GM12878 (cell line): ENCODE measurements around the gene LUZP2. TPM values are rescaled to one million over a fixed set of nuclear protein-coding genes. Genes with fewer than 3 reads are reported as not detected.
A peak's percentile ranks its signal among the peaks of the same experiment; 100 is the strongest.

Experiments
- ATAC-seq: fragments of 200-7000 bp; cut with Tn5 transposase; 3 replicates; pipeline ENCODE4 v1.9.1; 2020; ENCODE audit warnings: mild to moderate bottlenecking, moderate library complexity
- BruUV-seq: library from RNA; stranded (reverse); fragments of 400-500 nt; replicated peaks from 2 replicates; lab custom pipeline; 2021; lab: Mats Ljungman, UMichigan
- CTCF ChIA-PET: fragments of 300-600 bp; sonication (Branson Sonifier 250); formaldehyde crosslinking; extraction: SDS; loops from one replicate; lab custom pipeline; 2021; ENCODE audit warnings: inconsistent platforms; lab: Yijun Ruan, JAX
- POLR2A ChIA-PET: fragments of 350-600 bp; formaldehyde crosslinking; extraction: SDS; loops from one replicate; lab custom pipeline; 2021; ENCODE audit warnings: inconsistent platforms; lab: Charles Lee
- RAD21 ChIA-PET: fragments of 300-600 bp; sonication (Branson Sonifier 250); formaldehyde crosslinking; loops from one replicate; lab custom pipeline; 2023; ENCODE audit warnings: antibody characterized with exemption; ENCODE audit not compliant: unreplicated experiment; lab: Charles Lee
- SMC1A ChIA-PET: fragments of 300-600 bp; sonication (Branson Sonifier 250); formaldehyde crosslinking; loops from one replicate; lab custom pipeline; 2023; ENCODE audit not compliant: unreplicated experiment, uncharacterized antibody; lab: Charles Lee
- DNase-seq: peaks from one replicate; pipeline ENCODE4 v3.0.0-alpha.2; 2011; ENCODE audit warnings: low read depth, low spot score
- FAIRE-seq: peaks from 3 replicates; lab custom pipeline; 2011; peaks lifted over from hg19 to GRCh38; lab: Jason Lieb, UNC
- H2AFZ ChIP-seq: 2 replicates; pipeline ENCODE4 v1.6.0; 2011; ENCODE audit warnings: low read depth, low read length, control low read depth; ENCODE audit not compliant: control insufficient read depth
- H3K27ac ChIP-seq: 2 replicates; pipeline ENCODE4 v1.5.1; 2011; ENCODE audit warnings: control low read depth; ENCODE audit not compliant: control insufficient read depth, insufficient read depth
- H3K27me3 ChIP-seq, 2 experiments: replicated peaks in 1 of 2; 2 replicates each; pipeline versions ENCODE4 v1.6.0 to v1.6.1; 2011; ENCODE audit warnings: low read length in 1 of 2; ENCODE audit not compliant: control insufficient read depth in 2 of 2, insufficient read depth in 2 of 2
- H3K36me3 ChIP-seq, 2 experiments: 2 replicates each; pipeline ENCODE4 v1.5.1; 2011; ENCODE audit warnings: low read length in 1 of 2; ENCODE audit not compliant: control insufficient read depth in 2 of 2, insufficient read depth in 2 of 2
- H3K4me1 ChIP-seq: 2 replicates; pipeline ENCODE4 v1.6.1; 2011; ENCODE audit warnings: mild to moderate bottlenecking, low read length, moderate library complexity, mixed read lengths; ENCODE audit not compliant: control insufficient read depth, insufficient read depth
- H3K4me2 ChIP-seq: 2 replicates; pipeline ENCODE4 v1.6.0; 2011; ENCODE audit warnings: control low read depth; ENCODE audit not compliant: control insufficient read depth, insufficient read depth
- H3K4me3 ChIP-seq: fragments of 200-600 bp; sonication (generic); 2 replicates; pipeline ENCODE4 v1.5.1; 2016
- H3K79me2 ChIP-seq: 2 replicates; pipeline ENCODE4 v1.6.0; 2011; ENCODE audit warnings: low read length; ENCODE audit not compliant: control insufficient read depth, insufficient read depth
- H3K9ac ChIP-seq: 2 replicates; pipeline ENCODE4 v1.8.0; 2011; ENCODE audit warnings: low read length, control low read depth, mixed read lengths; ENCODE audit not compliant: control insufficient read depth, insufficient read depth
- H3K9me3 ChIP-seq: replicated peaks from 3 replicates; pipeline ENCODE4 v1.5.1; 2011; ENCODE audit warnings: mild to moderate bottlenecking, low read length; ENCODE audit not compliant: control insufficient read depth, insufficient read depth
- H4K20me1 ChIP-seq: 2 replicates; pipeline ENCODE4 v1.6.0; 2011; ENCODE audit not compliant: control insufficient read depth, insufficient read depth
- MTA3 ChIP-seq: IDR thresholded peaks from 2 replicates; pipeline ENCODE4 v1.6.1; 2012; ENCODE audit warnings: low read length, inconsistent platforms, borderline replicate concordance
- SIN3A ChIP-seq: IDR thresholded peaks from 2 replicates; pipeline ENCODE4 v1.6.1; 2012; ENCODE audit warnings: low read depth, low read length, improper control_type of control experiment
- SPI1 ChIP-seq: IDR thresholded peaks from 2 replicates; pipeline ENCODE4 v1.6.1; 2011; ENCODE audit warnings: low read depth, mild to moderate bottlenecking, low read length, moderate library complexity, borderline replicate concordance; ENCODE audit not compliant: insufficient read depth
- SREBF2 ChIP-seq: IDR thresholded peaks from 2 replicates; pipeline ENCODE4 v1.6.1; 2012; ENCODE audit warnings: mild to moderate bottlenecking, low read length
- WGBS: methylation state at CpG from one replicate; pipeline ENCODE4 v1.1.6; 2016; ENCODE audit warnings: low lambda C conversion rate; ENCODE audit not compliant: insufficient replicate concordance, insufficient coverage; ENCODE audit errors: missing lambda C conversion rate; 5-methylcytosine and 5-hydroxymethylcytosine counted together
- in situ Hi-C: fragments of 300-500 bp; cut with MboI; formaldehyde crosslinking; loops from 9 replicates; pipeline ENCODE4 v1.14.3; 2018; ENCODE audit warnings: mixed read lengths
- intact Hi-C: fragments of 100-400 bp; cut with micrococcal nuclease; formaldehyde crosslinking; loops from one replicate; pipeline ENCODE4 v1.14.2; 2022; ENCODE audit not compliant: unreplicated experiment
- polyA plus RNA-seq, 11 experiments: library from polyadenylated mRNA; depleted of rRNA in 4 of 11; unstranded in 6 of 11; stranded (reverse) in 5 of 11; fragments of >200 nt; fragmentation: Nextera tagmentation in 4 of 11; fragmentation: Illumina TruSeq in 1 of 11; extraction: Ambion mirVana in 4 of 11; extraction: Trizol in 1 of 11; gene quantifications; 1 replicate in 1 of 11; 2 replicates in 10 of 11; pipeline versions ENCODE4 v1.2.1 to v1.2.3, GENCODE V29; 2011 to 2016; ENCODE audit warnings: inconsistent platforms in 2 of 11, missing spikeins in 2 of 11, low read depth in 1 of 11
- total RNA-seq, 4 experiments: library from RNA; depleted of rRNA in 3 of 4; stranded (reverse); fragments of >200 nt in 3 of 4; fragmentation: Illumina TruSeq in 1 of 4; extraction: Trizol in 1 of 4; gene quantifications; 2 replicates each; pipeline versions ENCODE4 v1.2.1 to v1.2.3, GENCODE V29; 2013 to 2021

LUZP2 gene
- total and polyA plus RNA-seq, 10 of the 15 experiments (the other 5 are each of a cell fraction or from before 2014, with no cell fraction given), result not detected

DNA sequence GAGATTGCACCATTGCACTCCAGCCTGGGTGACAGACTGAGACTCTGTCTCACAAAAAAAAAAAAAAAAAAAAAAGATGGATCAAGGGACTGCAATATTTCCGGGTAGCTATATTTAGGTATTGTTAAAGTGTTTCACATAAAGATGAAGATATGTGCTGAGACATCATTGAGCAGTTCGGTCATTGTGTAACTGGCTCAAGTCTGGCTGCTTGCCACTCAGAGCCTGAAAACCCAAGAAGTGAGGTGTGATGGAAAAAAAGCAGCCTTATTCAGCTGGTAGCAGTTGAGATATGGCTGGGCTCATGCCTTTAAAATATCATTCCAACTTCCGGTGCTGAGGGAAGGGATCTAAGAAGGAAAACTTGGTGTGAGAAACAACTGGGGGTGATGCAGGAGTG is 46.9 kb downstream of the LUZP2 start:
- ChIA-PET POLR2A (no interaction called here), CTCF (no interaction called here)
- FAIRE-seq, result no peak

DNA sequence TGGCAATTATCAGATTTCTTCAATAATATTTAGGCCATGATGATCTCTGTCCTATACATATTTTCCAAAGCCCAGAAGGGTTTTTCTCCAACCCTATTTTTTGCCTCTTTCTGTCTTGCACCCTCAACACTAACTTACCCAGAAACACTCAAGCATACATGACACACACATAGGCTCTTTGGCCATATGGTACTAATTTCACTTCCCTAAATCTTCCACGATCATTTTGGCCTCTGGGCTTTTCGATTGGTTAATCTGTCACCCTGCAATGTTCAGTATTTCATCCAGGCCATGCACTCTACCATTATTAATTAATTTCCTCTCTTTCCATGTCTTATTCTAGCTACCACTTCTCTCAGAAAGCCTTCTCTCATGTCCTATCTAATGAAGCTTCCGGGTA is 59.8 kb downstream of the LUZP2 start:
- no peak for DNase-seq
- H3K36me3 ChIP-seq, result no peaks in the 10 kb centered on the region
- peak; percentile 51; the same call in 1 of the 3 replicates for ATAC-seq
- FAIRE-seq, result no peak
- no peaks in the 10 kb centered on the region for H3K9me3 ChIP-seq
- no TSS peak for BruUV-seq
- H3K4me1 ChIP-seq, result no peaks in the 10 kb centered on the region
- intact Hi-C loops, result no loop called here
- no peaks in the 10 kb centered on the region for H4K20me1 ChIP-seq
- H3K4me2 ChIP-seq, result no peak overlapping the region
- WGBS, result 1% methylated on average over 3 of the region's 3 CpGs
- POLR2A ChIA-PET, result no interaction called here
- peak; percentile 42; the same call in 1 of the 2 replicates for TF ChIP-seq SPI1
- no peak for TF ChIP-seq MTA3
- CTCF ChIA-PET, result no interaction called here
- no peak overlapping the region for H3K9ac ChIP-seq
- SMC1A ChIA-PET, result no interaction called here
- H3K4me3 ChIP-seq, result no peak overlapping the region
- no peaks in the 10 kb centered on the region; a peak in 1 of 4 replicates for H3K27me3 ChIP-seq
- H3K27ac ChIP-seq, result no peak overlapping the region
- RAD21 ChIA-PET, result no interaction called here
- no peak overlapping the region for H2AFZ ChIP-seq
- H3K79me2 ChIP-seq, result no peaks in the 10 kb centered on the region
- in situ Hi-C loops, result no loop called here

More for the DNA sequence above, 46.9 kb downstream of the LUZP2 start:
- intact Hi-C loops (no loop called here), in situ Hi-C loops (no loop called here)
- Histone ChIP-seq H3K27ac (no peak overlapping the region), H4K20me1 (no peaks in the 10 kb centered on the region), H3K36me3 (no peaks in the 10 kb centered on the region), H3K4me1 (no peaks in the 10 kb centered on the region), H3K79me2 (no peaks in the 10 kb centered on the region), H3K4me2 (no peak overlapping the region), H2AFZ (no peak overlapping the region), H3K9ac (no peak overlapping the region), H3K27me3 (no peaks in the 10 kb centered on the region), H3K4me3 (no peak overlapping the region), H3K9me3 (no peaks in the 10 kb centered on the region)
- no TSS peak for BruUV-seq
- ATAC-seq, result no peak
- WGBS, result 59% methylated on average over 3 of the region's 3 CpGs
- RAD21 ChIA-PET, result no interaction called here
- TF ChIP-seq SREBF2 (no peak), SIN3A (no peak)
- SMC1A ChIA-PET, result no interaction called here
- no peak for DNase-seq
